ENCODE data around the gene RAD50. TPM values are rescaled to one million over a fixed set of nuclear protein-coding genes. Genes with fewer than 3 reads are reported as not detected.

Gene RAD50
- total and polyA plus RNA-seq, 10 of the 15 experiments (the other 5 are each of a cell fraction or from before 2014, with no cell fraction given): 12.8 to 68.6 (median 47.0) TPM

DNA sequence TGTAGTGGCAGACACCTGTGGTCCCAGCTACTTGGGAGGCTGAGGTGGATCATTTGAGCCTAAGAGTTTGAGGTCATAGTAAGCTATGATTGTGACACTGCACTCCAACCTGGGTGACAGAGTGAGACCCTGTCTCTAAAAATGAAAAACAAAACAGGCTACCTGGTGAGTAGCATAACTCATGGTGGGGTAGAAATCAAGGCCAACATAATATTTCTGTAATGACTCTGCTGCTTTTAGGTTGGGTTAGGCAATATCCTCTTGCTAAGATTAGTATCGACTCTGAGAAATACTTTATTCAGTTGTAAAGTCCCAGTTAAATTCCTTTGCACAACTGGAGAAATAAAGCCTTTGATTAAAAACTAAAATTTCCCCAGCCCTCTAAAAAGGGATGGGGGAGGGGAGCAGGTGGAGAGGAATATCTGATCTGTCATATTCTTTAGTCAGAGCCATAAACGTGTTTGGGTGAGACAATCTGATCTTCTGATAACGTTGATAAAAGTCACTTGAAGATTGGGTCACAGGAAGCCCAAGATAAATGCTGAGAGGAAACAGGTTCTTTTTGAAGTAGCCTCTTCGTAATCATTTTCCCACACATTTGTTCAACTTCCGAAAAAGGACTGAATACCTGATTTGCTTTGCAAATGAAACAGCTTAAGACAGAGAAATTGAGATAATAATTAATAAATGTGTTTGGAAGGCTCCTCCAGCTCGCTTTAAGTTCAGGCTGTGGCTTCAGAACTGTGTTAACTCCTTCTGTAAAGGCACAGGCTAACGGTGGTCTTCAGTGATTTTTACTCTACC is 132.0 kb downstream of the RAD50 start (continued):
- TF ChIP-seq, protein P1, sequence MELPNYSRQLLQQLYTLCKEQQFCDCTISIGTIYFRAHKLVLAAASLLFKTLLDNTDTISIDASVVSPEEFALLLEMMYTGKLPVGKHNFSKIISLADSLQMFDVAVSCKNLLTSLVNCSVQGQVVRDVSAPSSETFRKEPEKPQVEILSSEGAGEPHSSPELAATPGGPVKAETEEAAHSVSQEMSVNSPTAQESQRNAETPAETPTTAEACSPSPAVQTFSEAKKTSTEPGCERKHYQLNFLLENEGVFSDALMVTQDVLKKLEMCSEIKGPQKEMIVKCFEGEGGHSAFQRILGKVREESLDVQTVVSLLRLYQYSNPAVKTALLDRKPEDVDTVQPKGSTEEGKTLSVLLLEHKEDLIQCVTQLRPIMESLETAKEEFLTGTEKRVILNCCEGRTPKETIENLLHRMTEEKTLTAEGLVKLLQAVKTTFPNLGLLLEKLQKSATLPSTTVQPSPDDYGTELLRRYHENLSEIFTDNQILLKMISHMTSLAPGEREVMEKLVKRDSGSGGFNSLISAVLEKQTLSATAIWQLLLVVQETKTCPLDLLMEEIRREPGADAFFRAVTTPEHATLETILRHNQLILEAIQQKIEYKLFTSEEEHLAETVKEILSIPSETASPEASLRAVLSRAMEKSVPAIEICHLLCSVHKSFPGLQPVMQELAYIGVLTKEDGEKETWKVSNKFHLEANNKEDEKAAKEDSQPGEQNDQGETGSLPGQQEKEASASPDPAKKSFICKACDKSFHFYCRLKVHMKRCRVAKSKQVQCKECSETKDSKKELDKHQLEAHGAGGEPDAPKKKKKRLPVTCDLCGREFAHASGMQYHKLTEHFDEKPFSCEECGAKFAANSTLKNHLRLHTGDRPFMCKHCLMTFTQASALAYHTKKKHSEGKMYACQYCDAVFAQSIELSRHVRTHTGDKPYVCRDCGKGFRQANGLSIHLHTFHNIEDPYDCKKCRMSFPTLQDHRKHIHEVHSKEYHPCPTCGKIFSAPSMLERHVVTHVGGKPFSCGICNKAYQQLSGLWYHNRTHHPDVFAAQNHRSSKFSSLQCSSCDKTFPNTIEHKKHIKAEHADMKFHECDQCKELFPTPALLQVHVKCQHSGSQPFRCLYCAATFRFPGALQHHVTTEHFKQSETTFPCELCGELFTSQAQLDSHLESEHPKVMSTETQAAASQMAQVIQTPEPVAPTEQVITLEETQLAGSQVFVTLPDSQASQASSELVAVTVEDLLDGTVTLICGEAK (IDR thresholded peaks at IDR 0.05; ENCODE audit: borderline replicate concordance): peak; percentile 14; the same call in 1 of the 2 replicates
- TF ChIP-seq, protein P2, sequence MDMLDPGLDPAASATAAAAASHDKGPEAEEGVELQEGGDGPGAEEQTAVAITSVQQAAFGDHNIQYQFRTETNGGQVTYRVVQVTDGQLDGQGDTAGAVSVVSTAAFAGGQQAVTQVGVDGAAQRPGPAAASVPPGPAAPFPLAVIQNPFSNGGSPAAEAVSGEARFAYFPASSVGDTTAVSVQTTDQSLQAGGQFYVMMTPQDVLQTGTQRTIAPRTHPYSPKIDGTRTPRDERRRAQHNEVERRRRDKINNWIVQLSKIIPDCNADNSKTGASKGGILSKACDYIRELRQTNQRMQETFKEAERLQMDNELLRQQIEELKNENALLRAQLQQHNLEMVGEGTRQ (IDR thresholded peaks at IDR 0.05; ENCODE audit: borderline replicate concordance, low read depth, low read length): no peak
- TF ChIP-seq PML (IDR thresholded peaks at IDR 0.05; ENCODE audit: low read length): no peak
- no peak for TF ChIP-seq SRF (IDR thresholded peaks at IDR 0.05; ENCODE audit: low read depth in 2 of 2, low read length in 2 of 2)
- TF ChIP-seq ZNF217 (IDR thresholded peaks at IDR 0.05): no peak
- no peak for TF ChIP-seq SUPT20H (IDR thresholded peaks at IDR 0.05; ENCODE audit: borderline replicate concordance, control insufficient read depth, low read depth, low read length)
- no peak for TF ChIP-seq KAT2A (conservative IDR thresholded peaks at IDR 0.05; ENCODE audit: control insufficient read depth, low read depth, low read length)
- no peak for TF ChIP-seq POU2F2 (IDR thresholded peaks at IDR 0.05; ENCODE audit: borderline replicate concordance, low read depth, low read length)
- peak; percentile 34 for TF ChIP-seq ATF7 (IDR thresholded peaks at IDR 0.05; ENCODE audit: low read depth)
- no peak for TF ChIP-seq ZNF274 (IDR thresholded peaks at IDR 0.05; ENCODE audit: insufficient read depth, insufficient read length)
- TF ChIP-seq GATAD2B (conservative IDR thresholded peaks at IDR 0.05; ENCODE audit: low read depth): 0 out of 2 replicates have a peak, but pooled peaks have one; percentile 32
- no peak for TF ChIP-seq ESRRA (IDR thresholded peaks at IDR 0.05; ENCODE audit: low read length)
- no peak for TF ChIP-seq HDAC2 (IDR thresholded peaks at IDR 0.05)
- TF ChIP-seq, protein P3, sequence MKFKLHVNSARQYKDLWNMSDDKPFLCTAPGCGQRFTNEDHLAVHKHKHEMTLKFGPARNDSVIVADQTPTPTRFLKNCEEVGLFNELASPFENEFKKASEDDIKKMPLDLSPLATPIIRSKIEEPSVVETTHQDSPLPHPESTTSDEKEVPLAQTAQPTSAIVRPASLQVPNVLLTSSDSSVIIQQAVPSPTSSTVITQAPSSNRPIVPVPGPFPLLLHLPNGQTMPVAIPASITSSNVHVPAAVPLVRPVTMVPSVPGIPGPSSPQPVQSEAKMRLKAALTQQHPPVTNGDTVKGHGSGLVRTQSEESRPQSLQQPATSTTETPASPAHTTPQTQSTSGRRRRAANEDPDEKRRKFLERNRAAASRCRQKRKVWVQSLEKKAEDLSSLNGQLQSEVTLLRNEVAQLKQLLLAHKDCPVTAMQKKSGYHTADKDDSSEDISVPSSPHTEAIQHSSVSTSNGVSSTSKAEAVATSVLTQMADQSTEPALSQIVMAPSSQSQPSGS (IDR thresholded peaks at IDR 0.05; ENCODE audit: low read length): 0 out of 2 replicates have a peak, but pooled peaks have one; percentile 6
- no peak for TF ChIP-seq BCL11A (IDR thresholded peaks at IDR 0.05; ENCODE audit: low read depth, low read length)
- 0 out of 2 replicates have a peak, but pooled peaks have one; percentile 19 for TF ChIP-seq CREB1 (IDR thresholded peaks at IDR 0.05; ENCODE audit: low read depth)
- TF ChIP-seq, protein P4, sequence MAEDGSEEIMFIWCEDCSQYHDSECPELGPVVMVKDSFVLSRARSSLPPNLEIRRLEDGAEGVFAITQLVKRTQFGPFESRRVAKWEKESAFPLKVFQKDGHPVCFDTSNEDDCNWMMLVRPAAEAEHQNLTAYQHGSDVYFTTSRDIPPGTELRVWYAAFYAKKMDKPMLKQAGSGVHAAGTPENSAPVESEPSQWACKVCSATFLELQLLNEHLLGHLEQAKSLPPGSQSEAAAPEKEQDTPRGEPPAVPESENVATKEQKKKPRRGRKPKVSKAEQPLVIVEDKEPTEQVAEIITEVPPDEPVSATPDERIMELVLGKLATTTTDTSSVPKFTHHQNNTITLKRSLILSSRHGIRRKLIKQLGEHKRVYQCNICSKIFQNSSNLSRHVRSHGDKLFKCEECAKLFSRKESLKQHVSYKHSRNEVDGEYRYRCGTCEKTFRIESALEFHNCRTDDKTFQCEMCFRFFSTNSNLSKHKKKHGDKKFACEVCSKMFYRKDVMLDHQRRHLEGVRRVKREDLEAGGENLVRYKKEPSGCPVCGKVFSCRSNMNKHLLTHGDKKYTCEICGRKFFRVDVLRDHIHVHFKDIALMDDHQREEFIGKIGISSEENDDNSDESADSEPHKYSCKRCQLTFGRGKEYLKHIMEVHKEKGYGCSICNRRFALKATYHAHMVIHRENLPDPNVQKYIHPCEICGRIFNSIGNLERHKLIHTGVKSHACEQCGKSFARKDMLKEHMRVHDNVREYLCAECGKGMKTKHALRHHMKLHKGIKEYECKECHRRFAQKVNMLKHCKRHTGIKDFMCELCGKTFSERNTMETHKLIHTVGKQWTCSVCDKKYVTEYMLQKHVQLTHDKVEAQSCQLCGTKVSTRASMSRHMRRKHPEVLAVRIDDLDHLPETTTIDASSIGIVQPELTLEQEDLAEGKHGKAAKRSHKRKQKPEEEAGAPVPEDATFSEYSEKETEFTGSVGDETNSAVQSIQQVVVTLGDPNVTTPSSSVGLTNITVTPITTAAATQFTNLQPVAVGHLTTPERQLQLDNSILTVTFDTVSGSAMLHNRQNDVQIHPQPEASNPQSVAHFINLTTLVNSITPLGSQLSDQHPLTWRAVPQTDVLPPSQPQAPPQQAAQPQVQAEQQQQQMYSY (CRISPR knock-in tag; IDR thresholded peaks at IDR 0.05): no peak
- no peak for TF ChIP-seq ZNF24 (IDR thresholded peaks at IDR 0.05)

All from GM12878 (cell line).